Ovary (tissue), 9 donors: ENCODE results near the gene MYCL. TPM values are rescaled to one million over a fixed set of nuclear protein-coding genes. Genes with fewer than 3 reads are reported as not detected.

Source experiments
- DNase-seq, 5 donors: peaks; one replicate each; pipeline ENCODE4 v3.0.0-alpha.2; 2019 to 2020
- H3K27ac ChIP-seq, 2 donors: fragments of 200-600 bp; one replicate each; pipeline versions ENCODE4 v1.5.1 to v1.8.0; 2019 to 2022
- H3K27me3 ChIP-seq: fragments of 200-600 bp; one replicate; pipeline ENCODE4 v1.8.0; 2022
- H3K36me3 ChIP-seq: fragments of 200-600 bp; sonication (generic); one replicate; pipeline ENCODE4 v1.5.1; 2019
- H3K4me1 ChIP-seq: one replicate; pipeline ENCODE4 v1.8.1; 2013; ENCODE audit warnings: mild to moderate bottlenecking, moderate library complexity; ENCODE audit not compliant: insufficient read depth
- H3K4me3 ChIP-seq: fragments of 200-600 bp; sonication (generic); one replicate; pipeline ENCODE4 v1.5.1; 2017
- H3K9me3 ChIP-seq, 2 donors: fragments of 200-600 bp in 1 of 2; sonication (generic) in 1 of 2; one replicate each; pipeline versions ENCODE4 v1.5.1 to v1.8.1; 2013 to 2019; ENCODE audit warnings: mild to moderate bottlenecking in 1 of 2, moderate library complexity in 1 of 2
- EP300 ChIP-seq: sonication (generic); formaldehyde crosslinking; IDR thresholded peaks from one replicate; pipeline ENCODE4 v1.6.1; 2017; ENCODE audit warnings: antibody characterized with exemption
- POLR2A ChIP-seq: fragments of 450-650 bp; IDR thresholded peaks from one replicate; pipeline ENCODE4 v1.6.1; 2017; ENCODE audit warnings: antibody characterized with exemption, mild to moderate bottlenecking, moderate library complexity
- WGBS, 3 donors: extraction: QIAGEN DNeasy Blood & Tissue Kit in 1 of 3; methylation state at CpG; one replicate each; pipeline versions ENCODE4 v1.1.5 to v1.1.7; 2013 to 2017; 5-methylcytosine and 5-hydroxymethylcytosine counted together
- intact Hi-C, 4 donors: fragments of 100-400 bp; cut with DNase I; formaldehyde crosslinking; loops; one replicate each; pipeline versions ENCODE4 v1.11.0 to v1.15.1; 2022 to 2023
- polyA plus RNA-seq, 2 donors: library from polyadenylated mRNA; stranded (reverse); fragments of 200-250 nt in 1 of 2; fragments of 350-450 nt in 1 of 2; fragmentation: Illumina TruSeq in 1 of 2; extraction: RNeasy Lipid Tissue Mini Kit (QIAGEN cat#74804) in 1 of 2; gene quantifications; one replicate each; pipeline ENCODE4 v1.2.3, GENCODE V29; 2013 to 2014
- total RNA-seq, 7 donors: library from RNA; depleted of rRNA in 2 of 7; stranded (reverse); fragments of >200 nt in 2 of 7; fragmentation: NEBNext Ultra II Directional in 3 of 7; extraction: Animal tissue kit (Norgen Biotek cat#: 25700) in 3 of 7; gene quantifications; one replicate each; pipeline versions ENCODE4 v1.1.0 to v1.2.4, GENCODE V29; 2016 to 2023
- TF ChIP-seq, protein P1 (sequence below), 3 donors: fragments of 450-650 bp in 2 of 3; fragments of 200-600 bp in 1 of 3; IDR thresholded peaks; one replicate each; pipeline versions ENCODE4 v1.5.1 to v1.8.0; 2016 to 2022; ENCODE audit warnings: antibody characterized with exemption in 3 of 3, mild to moderate bottlenecking in 1 of 3
- donor health status: DM: no; HTN: no; CAD: no; lungs with moderate emphysema.
- donor health status: DM: no; HTN: no; CAD: no.
- donor health status: Bipolar disorder and iron deficiency.
- donor health status: DM: yes; HTN: yes; CAD: no.
- donor health status: DM: no; HTN: no; CAD: no.
- donor health status: DM: yes; HTN: yes; CAD: no.

Gene MYCL
- total and polyA plus RNA-seq, 9 donors: 0.13 to 4.8 (median 0.96) TPM; not detected in 1

DNA sequence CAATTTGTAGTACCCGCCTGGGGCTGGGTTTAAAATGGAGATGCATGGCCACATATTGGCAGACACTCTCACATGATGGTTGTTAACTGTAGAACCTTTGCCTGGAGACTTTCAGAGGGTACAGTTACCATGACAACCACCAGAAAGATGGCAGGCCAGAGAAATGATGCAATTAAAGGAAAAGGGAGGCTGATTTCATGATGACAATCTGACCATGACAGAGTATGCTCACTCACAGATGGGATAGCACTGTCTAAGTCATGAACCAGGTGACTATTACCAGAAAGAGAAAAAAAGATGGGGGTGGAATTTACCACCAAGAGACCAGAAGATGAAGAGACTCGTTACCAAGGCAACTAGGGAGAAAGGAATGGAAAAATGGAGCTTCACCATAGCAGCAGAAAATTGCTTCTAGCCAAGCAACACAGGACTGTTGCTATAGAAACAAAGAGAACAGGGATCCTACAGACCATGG lies 14.9 kb downstream of the MYCL start:
- intact Hi-C loops: no loop called here
- no peak for TF ChIP-seq EP300
- TF ChIP-seq, protein P1, sequence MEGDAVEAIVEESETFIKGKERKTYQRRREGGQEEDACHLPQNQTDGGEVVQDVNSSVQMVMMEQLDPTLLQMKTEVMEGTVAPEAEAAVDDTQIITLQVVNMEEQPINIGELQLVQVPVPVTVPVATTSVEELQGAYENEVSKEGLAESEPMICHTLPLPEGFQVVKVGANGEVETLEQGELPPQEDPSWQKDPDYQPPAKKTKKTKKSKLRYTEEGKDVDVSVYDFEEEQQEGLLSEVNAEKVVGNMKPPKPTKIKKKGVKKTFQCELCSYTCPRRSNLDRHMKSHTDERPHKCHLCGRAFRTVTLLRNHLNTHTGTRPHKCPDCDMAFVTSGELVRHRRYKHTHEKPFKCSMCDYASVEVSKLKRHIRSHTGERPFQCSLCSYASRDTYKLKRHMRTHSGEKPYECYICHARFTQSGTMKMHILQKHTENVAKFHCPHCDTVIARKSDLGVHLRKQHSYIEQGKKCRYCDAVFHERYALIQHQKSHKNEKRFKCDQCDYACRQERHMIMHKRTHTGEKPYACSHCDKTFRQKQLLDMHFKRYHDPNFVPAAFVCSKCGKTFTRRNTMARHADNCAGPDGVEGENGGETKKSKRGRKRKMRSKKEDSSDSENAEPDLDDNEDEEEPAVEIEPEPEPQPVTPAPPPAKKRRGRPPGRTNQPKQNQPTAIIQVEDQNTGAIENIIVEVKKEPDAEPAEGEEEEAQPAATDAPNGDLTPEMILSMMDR (IDR thresholded peaks at IDR 0.05): no peak
- TF ChIP-seq POLR2A: no peak
- Histone ChIP-seq H3K4me3 (no peak overlapping the region), H3K4me1 (peaks cover 6% of the 10 kb centered on the region), H3K36me3 (no peaks in the 10 kb centered on the region), H3K27ac (no peak overlapping the region), H3K9me3 (no peaks in the 10 kb centered on the region), H3K27me3 (no peaks in the 10 kb centered on the region)
- no peak for DNase-seq
- 85 to 95% (median 92%) methylated on average over 2 of the region's 2 CpGs for WGBS, 3 donors

DNA sequence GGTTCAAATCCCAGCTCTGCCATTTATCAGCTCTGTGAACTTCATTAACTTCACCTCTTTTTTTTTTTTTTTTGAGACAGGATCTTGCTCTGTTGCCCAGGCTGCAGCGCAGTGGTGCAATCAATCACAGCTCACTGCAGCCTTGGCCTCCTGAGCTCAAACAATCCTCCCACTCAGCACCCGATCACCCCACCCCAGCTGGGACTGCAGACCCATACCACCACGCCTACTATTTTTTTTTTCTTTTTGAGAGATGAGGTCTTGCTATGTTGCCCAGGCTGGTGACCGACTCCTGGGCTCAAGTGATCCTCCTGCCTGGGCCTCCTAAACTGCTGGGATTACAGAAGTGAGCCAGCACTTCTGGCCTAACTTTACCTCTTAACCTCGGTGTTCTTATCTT lies 16.2 kb downstream of the MYCL start:
- TF ChIP-seq POLR2A: no peak
- TF ChIP-seq EP300: no peak
- TF ChIP-seq, protein P1 (IDR thresholded peaks at IDR 0.05): no peak
- H3K4me3 ChIP-seq: no peak overlapping the region
- no peaks in the 10 kb centered on the region for H3K36me3 ChIP-seq
- H3K9me3 ChIP-seq: no peaks in the 10 kb centered on the region
- intact Hi-C loops: no loop called here
- peaks cover 8% of the 10 kb centered on the region for H3K4me1 ChIP-seq
- H3K27ac ChIP-seq: no peak overlapping the region
- WGBS, 3 donors: 73 to 76% (median 76%) methylated on average over 5 of the region's 5 CpGs
- DNase-seq: no peak
- no peaks in the 10 kb centered on the region for H3K27me3 ChIP-seq

DNA sequence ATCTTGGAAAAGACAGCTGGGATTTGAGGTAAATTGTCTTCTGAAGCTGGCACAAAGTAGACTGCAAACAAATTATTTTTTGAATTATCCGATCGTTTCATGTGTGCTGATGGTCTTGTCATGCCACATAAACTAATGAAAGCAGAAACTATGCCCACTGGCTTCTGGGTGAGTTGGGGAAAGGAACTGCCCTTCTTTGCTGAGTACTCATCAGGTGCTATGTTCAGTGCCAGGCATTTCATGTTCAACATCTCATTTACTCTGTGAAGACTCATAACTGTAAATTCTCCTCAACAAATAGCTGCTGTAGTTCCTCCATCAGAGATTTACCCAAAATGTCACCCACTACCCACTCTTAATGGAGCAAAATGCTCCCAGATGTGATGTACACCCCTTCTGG lies 19.6 kb downstream of the MYCL start:
- H3K9me3 ChIP-seq: no peaks in the 10 kb centered on the region
- no peaks in the 10 kb centered on the region for H3K36me3 ChIP-seq
- no peak for DNase-seq
- 40 to 57% (median 52%) methylated on average over 2 of the region's 2 CpGs for WGBS, 3 donors
- intact Hi-C loops: no loop called here
- peaks cover 8% of the 10 kb centered on the region for H3K4me1 ChIP-seq
- no peak overlapping the region for H3K27ac ChIP-seq
- no peaks in the 10 kb centered on the region for H3K27me3 ChIP-seq
- TF ChIP-seq, protein P1 (IDR thresholded peaks at IDR 0.05): no peak
- no peak for TF ChIP-seq EP300
- TF ChIP-seq POLR2A: no peak
- H3K4me3 ChIP-seq: peak overlapping the region; percentile 92

DNA sequence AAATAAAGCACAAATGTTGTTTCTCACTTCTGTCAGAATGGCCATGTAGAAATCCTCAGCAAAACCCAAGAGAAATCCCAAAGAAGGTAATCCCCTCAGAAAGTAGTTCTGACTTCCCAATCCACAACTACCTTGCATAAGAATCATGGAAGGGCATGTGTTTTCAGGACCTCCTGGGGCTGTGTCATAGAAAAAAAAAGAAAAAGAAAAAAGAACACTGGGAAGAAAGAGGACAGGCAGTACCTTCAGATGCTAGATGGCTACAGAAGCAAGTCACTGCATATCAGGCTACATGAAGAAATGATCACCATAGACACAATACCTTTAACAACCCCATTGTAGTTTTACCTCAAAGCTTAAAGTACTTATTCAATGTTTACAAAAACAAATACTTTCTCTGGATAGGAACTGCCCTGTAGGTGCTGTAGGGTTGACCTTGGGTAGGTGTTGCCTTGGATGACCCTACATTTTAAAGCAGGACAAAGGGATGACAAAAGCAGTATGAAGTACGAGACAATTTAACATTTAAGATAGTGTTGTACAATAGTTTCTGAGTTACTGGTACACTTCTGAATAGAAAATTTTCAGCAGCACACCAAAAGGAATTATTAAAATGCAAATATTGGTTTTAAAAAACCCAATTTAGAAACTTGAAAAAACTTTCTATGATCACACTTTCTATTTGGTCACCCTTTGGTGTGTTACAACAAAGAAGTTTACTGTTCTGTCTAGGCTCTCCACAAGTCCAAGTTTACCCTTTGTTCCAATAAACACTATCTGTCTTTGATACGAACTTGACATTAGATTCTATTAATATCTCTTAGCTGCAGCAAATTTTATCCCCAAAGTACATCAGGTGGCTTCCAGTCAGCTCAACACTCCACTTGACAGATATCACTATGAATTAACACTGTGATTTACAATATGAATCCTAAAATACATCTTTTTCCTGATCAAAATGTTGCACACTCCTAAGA lies 23.4 kb downstream of the MYCL start:
- 48 to 64% (median 61%) methylated on average over 2 of the region's 2 CpGs for WGBS, 3 donors
- Histone ChIP-seq H3K27ac (no peak overlapping the region), H3K4me1 (peaks cover 8% of the 10 kb centered on the region), H3K36me3 (no peaks in the 10 kb centered on the region), H3K9me3 (no peaks in the 10 kb centered on the region), H3K27me3 (no peaks in the 10 kb centered on the region), H3K4me3 (no peak overlapping the region)
- intact Hi-C loops: no loop called here
- TF ChIP-seq POLR2A: no peak
- TF ChIP-seq, protein P1 (IDR thresholded peaks at IDR 0.05): no peak
- TF ChIP-seq EP300: no peak
- DNase-seq: no peak
